Gastrocnemius medialis (tissue), 4 donors: Measurements from ENCODE around the gene STX8.

ENCODE experiments used
- CTCF ChIP-seq, 5 experiments: fragments of 450-650 bp in 3 of 5; fragments of 200-600 bp in 2 of 5; sonication (generic) in 2 of 5; IDR thresholded peaks in 4 of 5; conservative IDR thresholded peaks in 1 of 5; 1 replicate in 4 of 5; 2 replicates in 1 of 5; pipeline ENCODE4 v1.5.1; 2016 to 2019; ENCODE audit warnings: antibody characterized with exemption in 5 of 5, mild to moderate bottlenecking in 3 of 5, moderate library complexity in 3 of 5
- POLR2A ChIP-seq, 2 donors: fragments of 450-650 bp; IDR thresholded peaks; one replicate each; pipeline ENCODE4 v1.6.1; 2017; ENCODE audit warnings: antibody characterized with exemption in 2 of 2, mild to moderate bottlenecking in 2 of 2, moderate library complexity in 2 of 2

GRCh38 chr17:9509236-9509816 lies 66.3 kb downstream of the STX8 start:
- TF ChIP-seq POLR2A (IDR thresholded peaks at IDR 0.05) (no peak), CTCF (IDR thresholded peaks at IDR 0.05 in 4 of 5, conservative IDR thresholded peaks at IDR 0.05 in 1 of 5) (no peak)
